ENCODE results near the gene FBXO17. TPM values are rescaled to one million over a fixed set of nuclear protein-coding genes. Genes with fewer than 3 reads are reported as not detected.
"Not testable (repeated sequence)": the region's sequence is repeated elsewhere in the genome, so short reads cannot be mapped to it uniquely, and the experiment has no call there.

Gene FBXO17
- total and polyA plus RNA-seq, 5 donors, result 8.2 to 12.9 (median 11.5) TPM

- H3K27ac ChIP-seq (ENCODE audit: low read length), result no peak overlapping the region
- no peaks in the 10 kb centered on the region for H3K4me1 ChIP-seq (ENCODE audit: control insufficient read depth, insufficient read depth, low read length)
- no peaks in the 10 kb centered on the region for H3K27me3 ChIP-seq (ENCODE audit: control insufficient read depth, insufficient read depth)
- DNase-seq (no peak), ATAC-seq (peak; percentile 42 to 60)
- 78% methylated on average over 20 of the region's 20 CpGs for WGBS
- intact Hi-C loops (cut with DNase I), result no loop called here
- H3K4me3 ChIP-seq (ENCODE audit: low read length), result no peak overlapping the region
- H3K9me3 ChIP-seq (ENCODE audit: control insufficient read depth, low read length), result no peaks in the 10 kb centered on the region
Measured at GRCh38 chr19:38942471-38943181, 32.9 kb downstream of the FBXO17 start.

GRCh38 chr19:38941979-38942378, 33.6 kb downstream of the FBXO17 start:
- H3K4me1 ChIP-seq (ENCODE audit: control insufficient read depth, insufficient read depth, low read length), result no peaks in the 10 kb centered on the region
- ATAC-seq (no peak), DNase-seq (no peak)
- intact Hi-C loops (cut with DNase I), result no loop called here
- H3K27me3 ChIP-seq (ENCODE audit: control insufficient read depth, insufficient read depth), result no peaks in the 10 kb centered on the region
- 79% methylated on average over 2 of the region's 2 CpGs for WGBS
- H3K4me3 ChIP-seq (ENCODE audit: low read length), result no peak overlapping the region
- no peak overlapping the region for H3K27ac ChIP-seq (ENCODE audit: low read length)
- no peaks in the 10 kb centered on the region for H3K9me3 ChIP-seq (ENCODE audit: control insufficient read depth, low read length)

- H3K9me3 ChIP-seq (ENCODE audit: control insufficient read depth, low read length); H3K27me3 ChIP-seq (ENCODE audit: control insufficient read depth, insufficient read depth); H3K27ac ChIP-seq (ENCODE audit: low read length); H3K4me3 ChIP-seq (ENCODE audit: low read length); H3K4me1 ChIP-seq (ENCODE audit: control insufficient read depth, insufficient read depth, low read length); DNase-seq; ATAC-seq; intact Hi-C loops (cut with DNase I): not testable (repeated sequence)
- 85% methylated on average over 5 of the region's 5 CpGs for WGBS
Measured at GRCh38 chr19:38941466-38941865, 34.1 kb downstream of the FBXO17 start.

DNA sequence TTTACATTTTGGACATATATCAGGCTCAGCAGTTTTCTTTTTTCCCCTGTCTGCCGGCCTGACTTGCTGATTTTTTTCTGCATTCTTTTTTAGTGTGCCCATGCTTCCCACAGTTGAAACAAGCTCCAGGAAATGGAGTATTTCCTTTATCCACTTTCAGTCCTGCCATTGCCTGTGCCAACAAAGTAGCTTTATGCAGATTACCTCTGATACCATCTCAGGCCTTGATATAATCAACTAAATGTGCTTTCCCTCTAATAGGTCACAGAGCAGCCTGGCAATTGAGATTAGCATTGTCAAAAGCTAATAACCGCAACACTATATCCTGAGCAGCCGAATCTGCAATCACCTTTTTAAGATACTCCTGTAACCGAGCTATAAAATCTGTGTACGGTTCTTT, 35.6 kb downstream of the FBXO17 start:
- ATAC-seq (no peak), DNase-seq (no peak)
- no peaks in the 10 kb centered on the region for H3K4me1 ChIP-seq (ENCODE audit: control insufficient read depth, insufficient read depth, low read length)
- H3K27ac ChIP-seq (ENCODE audit: low read length), result no peak overlapping the region
- H3K4me3 ChIP-seq (ENCODE audit: low read length), result no peak overlapping the region
- H3K27me3 ChIP-seq (ENCODE audit: control insufficient read depth, insufficient read depth), result no peaks in the 10 kb centered on the region
- WGBS, result 48% methylated on average over 5 of the region's 5 CpGs
- intact Hi-C loops (cut with DNase I), result no loop called here
- H3K9me3 ChIP-seq (ENCODE audit: control insufficient read depth, low read length), result no peaks in the 10 kb centered on the region

DNA sequence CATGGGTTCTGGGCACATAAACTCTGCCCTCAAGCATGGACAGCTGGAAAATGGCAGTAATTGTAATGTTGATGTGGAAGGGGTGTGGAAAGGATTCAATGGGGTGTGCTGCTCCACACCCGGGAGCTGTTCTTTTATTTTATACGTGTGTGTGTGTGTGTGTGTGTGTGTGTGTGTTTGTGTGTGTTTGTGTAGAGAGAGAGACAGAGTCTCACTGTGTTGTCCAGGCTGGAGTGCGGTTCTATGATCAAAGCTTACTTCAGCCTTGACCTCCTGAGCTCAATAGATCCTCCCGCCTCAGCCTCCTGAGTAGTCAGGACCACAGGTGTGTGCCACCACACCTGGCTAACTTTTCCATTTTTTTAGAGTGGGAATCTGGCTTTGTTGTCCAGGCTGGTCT, 42.0 kb downstream of the FBXO17 start:
- Histone ChIP-seq H3K9me3 (ENCODE audit: control insufficient read depth, low read length) (no peaks in the 10 kb centered on the region), H3K4me3 (ENCODE audit: low read length) (no peak overlapping the region), H3K27me3 (ENCODE audit: control insufficient read depth, insufficient read depth) (no peaks in the 10 kb centered on the region), H3K27ac (ENCODE audit: low read length) (no peak overlapping the region), H3K4me1 (ENCODE audit: control insufficient read depth, insufficient read depth, low read length) (no peaks in the 10 kb centered on the region)
- ATAC-seq (no peak), DNase-seq (peak in 1 of 3 donors; percentile 9)
- 92% methylated on average over 4 of the region's 4 CpGs for WGBS
- intact Hi-C loops (cut with DNase I), result loop anchor here in 1 of 4 donors (5.0 kb wide), 1 partner anchor 81 kb away; no protein-coding TSS in a partner anchor

DNA sequence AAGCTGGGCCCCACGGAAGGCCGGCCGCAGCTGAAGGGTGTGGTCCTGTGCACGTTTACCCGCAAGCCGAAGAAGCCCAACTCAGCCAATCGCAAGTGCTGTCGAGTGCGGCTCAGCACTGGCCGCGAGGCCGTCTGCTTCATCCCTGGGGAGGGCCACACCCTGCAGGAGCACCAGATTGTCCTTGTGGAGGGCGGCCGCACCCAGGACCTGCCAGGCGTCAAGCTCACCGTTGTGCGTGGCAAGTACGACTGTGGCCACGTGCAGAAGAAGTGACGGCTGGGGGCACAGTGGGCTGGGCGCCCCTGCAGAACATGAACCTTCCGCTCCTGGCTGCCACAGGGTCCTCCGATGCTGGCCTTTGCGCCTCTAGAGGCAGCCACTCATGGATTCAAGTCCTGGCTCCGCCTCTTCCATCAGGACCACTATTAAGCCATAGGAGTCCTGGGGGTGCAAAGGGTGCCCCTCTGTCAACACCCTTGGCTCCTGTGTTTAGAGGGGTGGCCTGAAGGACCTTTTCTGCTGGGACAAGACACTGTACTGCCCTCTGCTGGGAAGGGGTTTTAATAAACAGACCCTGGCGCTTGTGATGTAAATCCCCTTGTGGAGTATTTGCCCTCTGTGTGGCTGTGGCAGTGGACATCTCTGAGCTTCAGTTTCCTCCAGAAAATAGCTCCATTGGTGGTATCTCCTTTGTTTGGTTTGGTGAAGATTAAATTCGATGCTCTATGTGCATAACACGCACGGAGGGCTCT, 42.9 kb downstream of the FBXO17 start:
- Histone ChIP-seq H3K4me1 (ENCODE audit: control insufficient read depth, insufficient read depth, low read length) (no peaks in the 10 kb centered on the region), H3K27ac (ENCODE audit: low read length) (no peak overlapping the region), H3K27me3 (ENCODE audit: control insufficient read depth, insufficient read depth) (no peaks in the 10 kb centered on the region), H3K9me3 (ENCODE audit: control insufficient read depth, low read length) (no peaks in the 10 kb centered on the region), H3K4me3 (ENCODE audit: low read length) (no peak overlapping the region)
- DNase-seq (peak in 2 of 3 donors; percentile 60 to 71), ATAC-seq (no peak)
- 88% methylated on average over 29 of the region's 29 CpGs for WGBS
- intact Hi-C loops (cut with DNase I), result loop anchor here in 1 of 4 donors (5.0 kb wide), 1 partner anchor 80 kb away; no protein-coding TSS in a partner anchor

DNA sequence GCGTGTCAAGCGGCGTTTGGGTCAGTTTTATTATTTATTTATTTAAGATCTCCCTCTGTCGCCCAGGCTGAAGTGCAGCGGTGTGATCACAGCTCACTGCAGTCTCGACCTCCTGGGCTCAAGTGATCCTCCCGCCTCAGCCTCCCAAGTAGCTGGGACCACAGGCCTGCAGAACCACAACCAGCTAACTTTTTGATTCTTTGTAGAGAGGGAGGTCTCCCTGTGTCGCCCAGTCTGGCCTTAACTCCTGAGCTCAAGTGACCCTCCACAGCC, 44.1 kb downstream of the FBXO17 start:
- 32% methylated on average over 8 of the region's 8 CpGs for WGBS
- intact Hi-C loops (cut with DNase I), result loop anchor here in 1 of 4 donors (5.0 kb wide), 1 partner anchor 79 kb away; no protein-coding TSS in a partner anchor
- no peaks in the 10 kb centered on the region for H3K27me3 ChIP-seq (ENCODE audit: control insufficient read depth, insufficient read depth)
- no peak for DNase-seq
- H3K27ac ChIP-seq (ENCODE audit: low read length), result no peak overlapping the region
- peak overlapping the region; percentile 87 for H3K4me3 ChIP-seq (ENCODE audit: low read length)
- no peaks in the 10 kb centered on the region for H3K9me3 ChIP-seq (ENCODE audit: control insufficient read depth, low read length)
- ATAC-seq, result no peak
- no peaks in the 10 kb centered on the region for H3K4me1 ChIP-seq (ENCODE audit: control insufficient read depth, insufficient read depth, low read length)

DNA sequence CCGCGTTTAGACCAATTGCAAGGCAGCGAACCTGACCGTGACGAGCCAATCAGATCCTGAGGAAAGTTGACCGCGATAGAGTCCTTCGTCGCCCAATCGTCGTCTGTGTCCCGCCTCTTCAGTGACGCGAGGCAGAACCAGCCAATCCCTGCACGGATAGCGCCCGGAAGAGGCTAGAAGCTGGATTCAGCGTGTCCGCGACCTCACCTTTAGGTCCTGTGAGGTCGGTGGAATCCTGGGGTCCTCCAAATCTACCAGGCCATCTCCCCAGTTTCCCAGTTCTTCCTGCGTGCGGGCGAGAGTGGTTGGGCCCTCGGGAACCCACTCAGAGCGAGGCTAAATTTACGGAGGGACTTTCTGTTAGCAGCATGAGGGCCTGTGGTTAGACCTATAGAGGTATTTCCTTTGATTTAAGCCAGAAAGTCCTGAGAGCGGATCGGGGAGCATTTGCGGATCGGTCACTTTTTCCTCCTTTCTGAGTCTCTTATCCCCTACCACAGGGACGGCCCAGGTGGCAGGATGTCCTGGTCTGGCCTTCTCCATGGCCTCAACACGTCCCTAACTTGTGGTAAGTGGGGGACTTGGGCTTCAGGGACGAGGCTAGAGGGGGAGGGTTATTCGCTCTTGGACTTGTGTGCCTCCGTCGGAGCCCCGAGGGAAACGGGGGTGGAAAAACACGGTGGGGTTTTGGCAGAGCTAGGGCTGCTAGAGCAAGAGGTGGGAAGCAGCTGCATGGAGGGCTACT, 44.6 kb downstream of the FBXO17 start, which contains the start of gene MRPS12:
Gene MRPS12 (plus strand): TSS at position 169 of the 745 bp plus-strand sequence. CDS start 351 bp downstream, at position 520.
- WGBS, result under 1% methylated on average over 40 of the region's 40 CpGs
- H3K4me3 ChIP-seq (ENCODE audit: low read length), result peak within 1 kb of the TSS; percentile 87
- intact Hi-C loops (cut with DNase I), result loop anchor here in 1 of 4 donors (5.0 kb wide), 1 partner anchor 79 kb away; no protein-coding TSS in a partner anchor

DNA sequence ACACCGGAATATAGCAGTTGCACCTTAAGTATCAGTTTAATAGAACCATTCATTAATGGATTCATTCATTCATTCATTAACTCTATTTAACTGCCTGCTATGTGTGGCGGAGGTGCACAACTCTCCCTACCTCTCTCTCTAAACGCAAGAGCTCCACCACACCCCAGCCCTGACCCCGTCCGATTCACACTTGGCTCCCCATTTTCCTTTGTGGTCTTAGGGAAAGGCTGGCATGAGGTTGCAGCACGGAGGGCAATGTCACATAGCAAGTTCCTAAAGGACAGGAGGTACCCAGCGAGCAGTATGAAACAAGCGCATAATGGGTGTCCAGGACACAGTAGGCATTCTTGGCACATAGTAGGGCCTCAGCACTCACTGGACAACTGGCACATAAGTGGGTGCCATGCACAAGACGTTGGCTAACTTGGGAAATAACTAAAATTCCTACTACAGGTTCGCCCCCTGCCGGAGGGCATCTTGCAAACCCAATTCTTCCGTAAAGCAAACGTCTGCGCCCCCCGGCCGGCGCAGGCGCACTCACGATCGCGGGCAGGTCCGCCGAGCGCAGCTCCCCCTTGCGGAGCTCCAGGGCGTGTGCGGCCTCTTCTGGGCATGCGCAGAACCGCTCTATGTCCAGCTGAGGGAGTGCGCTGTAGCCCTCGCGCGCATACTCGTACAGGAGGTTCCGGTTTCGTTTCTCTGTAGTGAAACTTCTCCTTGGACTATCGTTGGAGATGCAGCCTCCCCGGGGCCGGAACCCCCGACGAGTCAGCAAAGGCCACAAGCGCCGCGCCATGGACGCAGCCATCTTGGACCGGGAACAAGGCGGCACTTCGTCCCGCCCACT, 45.4 kb downstream of the FBXO17 start, which contains the start of gene SARS2:
Gene SARS2 (minus strand): TSS at position 835 of the 847 bp plus-strand sequence. CDS start 27 bp downstream, at position 808.
- DNase-seq, result peak; percentile 92 to 97 (median 97)
- intact Hi-C loops (cut with DNase I), result loop anchor here in 2 of 4 donors (5.0 to 10.0 kb wide), 2 partner anchors 78 to 305 kb away; no protein-coding TSS in a partner anchor
- peak within 1 kb of the TSS; percentile 75 for H3K27ac ChIP-seq (ENCODE audit: low read length)
- peak within 1 kb of the TSS; percentile 87 for H3K4me3 ChIP-seq (ENCODE audit: low read length)
- no peaks in the 10 kb centered on the region for H3K4me1 ChIP-seq (ENCODE audit: control insufficient read depth, insufficient read depth, low read length)
- no peaks in the 10 kb centered on the region for H3K9me3 ChIP-seq (ENCODE audit: control insufficient read depth, low read length)
- WGBS, result 3% methylated on average over 49 of the region's 49 CpGs
- ATAC-seq, result peak; percentile 86 to 88
- H3K27me3 ChIP-seq (ENCODE audit: control insufficient read depth, insufficient read depth), result no peaks in the 10 kb centered on the region

More for the DNA sequence above, 44.6 kb downstream of the FBXO17 start, which contains the start of gene MRPS12:
- peak within 1 kb of the TSS; percentile 75 for H3K27ac ChIP-seq (ENCODE audit: low read length)
- no peaks in the 10 kb centered on the region for H3K27me3 ChIP-seq (ENCODE audit: control insufficient read depth, insufficient read depth)
- H3K9me3 ChIP-seq (ENCODE audit: control insufficient read depth, low read length), result no peaks in the 10 kb centered on the region
- H3K4me1 ChIP-seq (ENCODE audit: control insufficient read depth, insufficient read depth, low read length), result no peaks in the 10 kb centered on the region
- peak; percentile 98 to 99 (median 99) for DNase-seq
- ATAC-seq, result peak; percentile 97 to 98
